GM12878 (cell line): Measurements from ENCODE around the gene CTCFL. TPM values are rescaled to one million over a fixed set of nuclear protein-coding genes. Genes with fewer than 3 reads are reported as not detected.

Source experiments
- ATAC-seq: fragments of 200-7000 bp; cut with Tn5 transposase; 3 replicates; pipeline ENCODE4 v1.9.1; 2020; ENCODE audit warnings: mild to moderate bottlenecking, moderate library complexity
- BruUV-seq: library from RNA; stranded (reverse); fragments of 400-500 nt; replicated peaks from 2 replicates; lab custom pipeline; 2021; lab: Mats Ljungman, UMichigan
- CTCF ChIA-PET: fragments of 300-600 bp; sonication (Branson Sonifier 250); formaldehyde crosslinking; extraction: SDS; loops from one replicate; lab custom pipeline; 2021; ENCODE audit warnings: inconsistent platforms; lab: Yijun Ruan, JAX
- POLR2A ChIA-PET: fragments of 350-600 bp; formaldehyde crosslinking; extraction: SDS; loops from one replicate; lab custom pipeline; 2021; ENCODE audit warnings: inconsistent platforms; lab: Charles Lee
- RAD21 ChIA-PET: fragments of 300-600 bp; sonication (Branson Sonifier 250); formaldehyde crosslinking; loops from one replicate; lab custom pipeline; 2023; ENCODE audit warnings: antibody characterized with exemption; ENCODE audit not compliant: unreplicated experiment; lab: Charles Lee
- SMC1A ChIA-PET: fragments of 300-600 bp; sonication (Branson Sonifier 250); formaldehyde crosslinking; loops from one replicate; lab custom pipeline; 2023; ENCODE audit not compliant: unreplicated experiment, uncharacterized antibody; lab: Charles Lee
- DNase-seq: peaks from one replicate; pipeline ENCODE4 v3.0.0-alpha.2; 2011; ENCODE audit warnings: low read depth, low spot score
- FAIRE-seq: peaks from 3 replicates; lab custom pipeline; 2011; peaks lifted over from hg19 to GRCh38; lab: Jason Lieb, UNC
- H2AFZ ChIP-seq: 2 replicates; pipeline ENCODE4 v1.6.0; 2011; ENCODE audit warnings: low read depth, low read length, control low read depth; ENCODE audit not compliant: control insufficient read depth
- H3K27ac ChIP-seq: 2 replicates; pipeline ENCODE4 v1.5.1; 2011; ENCODE audit warnings: control low read depth; ENCODE audit not compliant: control insufficient read depth, insufficient read depth
- H3K27me3 ChIP-seq, 2 experiments: replicated peaks in 1 of 2; 2 replicates each; pipeline versions ENCODE4 v1.6.0 to v1.6.1; 2011; ENCODE audit warnings: low read length in 1 of 2; ENCODE audit not compliant: control insufficient read depth in 2 of 2, insufficient read depth in 2 of 2
- H3K36me3 ChIP-seq, 2 experiments: 2 replicates each; pipeline ENCODE4 v1.5.1; 2011; ENCODE audit warnings: low read length in 1 of 2; ENCODE audit not compliant: control insufficient read depth in 2 of 2, insufficient read depth in 2 of 2
- H3K4me1 ChIP-seq: 2 replicates; pipeline ENCODE4 v1.6.1; 2011; ENCODE audit warnings: mild to moderate bottlenecking, low read length, moderate library complexity, mixed read lengths; ENCODE audit not compliant: control insufficient read depth, insufficient read depth
- H3K4me2 ChIP-seq: 2 replicates; pipeline ENCODE4 v1.6.0; 2011; ENCODE audit warnings: control low read depth; ENCODE audit not compliant: control insufficient read depth, insufficient read depth
- H3K4me3 ChIP-seq: fragments of 200-600 bp; sonication (generic); 2 replicates; pipeline ENCODE4 v1.5.1; 2016
- H3K79me2 ChIP-seq: 2 replicates; pipeline ENCODE4 v1.6.0; 2011; ENCODE audit warnings: low read length; ENCODE audit not compliant: control insufficient read depth, insufficient read depth
- H3K9ac ChIP-seq: 2 replicates; pipeline ENCODE4 v1.8.0; 2011; ENCODE audit warnings: low read length, control low read depth, mixed read lengths; ENCODE audit not compliant: control insufficient read depth, insufficient read depth
- H3K9me3 ChIP-seq: replicated peaks from 3 replicates; pipeline ENCODE4 v1.5.1; 2011; ENCODE audit warnings: mild to moderate bottlenecking, low read length; ENCODE audit not compliant: control insufficient read depth, insufficient read depth
- H4K20me1 ChIP-seq: 2 replicates; pipeline ENCODE4 v1.6.0; 2011; ENCODE audit not compliant: control insufficient read depth, insufficient read depth
- IRF4 ChIP-seq: IDR thresholded peaks from 2 replicates; pipeline ENCODE4 v1.6.1; 2011; ENCODE audit warnings: low read depth, low read length
- KAT2A ChIP-seq: conservative IDR thresholded peaks from 2 replicates; pipeline ENCODE4 v1.6.1; 2011; ENCODE audit warnings: low read depth, low read length; ENCODE audit not compliant: control insufficient read depth
- KLF5 ChIP-seq: fragments of 450-650 bp; IDR thresholded peaks from 2 replicates; pipeline ENCODE4 v1.6.1; 2014; ENCODE audit warnings: mild to moderate bottlenecking; ENCODE audit not compliant: partially characterized antibody
- MEF2A ChIP-seq: IDR thresholded peaks from 2 replicates; pipeline ENCODE4 v1.6.1; 2011; ENCODE audit warnings: low read depth, mild to moderate bottlenecking, low read length, moderate library complexity; ENCODE audit not compliant: insufficient read depth
- MLLT1 ChIP-seq: fragments of 450-650 bp; IDR thresholded peaks from 2 replicates; pipeline ENCODE4 v1.6.1; 2016; ENCODE audit warnings: mild to moderate bottlenecking
- NFYA ChIP-seq: IDR thresholded peaks from 2 replicates; pipeline ENCODE4 v1.6.1; 2011; ENCODE audit warnings: low read depth, mild to moderate bottlenecking, low read length, improper control_type of control experiment, borderline replicate concordance
- NR2F1 ChIP-seq: fragments of 450-650 bp; conservative IDR thresholded peaks from 2 replicates; pipeline ENCODE4 v1.6.1; 2017; ENCODE audit warnings: mild to moderate bottlenecking
- RAD51 ChIP-seq: fragments of 450-650 bp; IDR thresholded peaks from 2 replicates; pipeline ENCODE4 v1.6.1; 2016; ENCODE audit warnings: moderate library complexity, mild to moderate bottlenecking, inconsistent platforms
- RELA ChIP-seq: fragments of 450-650 bp; IDR thresholded peaks from 2 replicates; pipeline ENCODE4 v1.8.0; 2014; ENCODE audit warnings: borderline replicate concordance; ENCODE audit not compliant: partially characterized antibody
- TCF7 ChIP-seq: IDR thresholded peaks from 2 replicates; pipeline ENCODE4 v1.6.1; 2014; ENCODE audit warnings: antibody characterized with exemption, borderline replicate concordance
- ZBTB40 ChIP-seq: fragments of 450-650 bp; IDR thresholded peaks from 2 replicates; pipeline ENCODE4 v1.6.1; 2016; ENCODE audit warnings: mild to moderate bottlenecking, moderate library complexity, borderline replicate concordance
- ZNF24 ChIP-seq: fragments of 450-650 bp; IDR thresholded peaks from 2 replicates; pipeline ENCODE4 v1.6.1; 2017; ENCODE audit warnings: antibody characterized with exemption, mild to moderate bottlenecking
- ZNF384 ChIP-seq: IDR thresholded peaks from 2 replicates; pipeline ENCODE4 v1.6.1; 2012; ENCODE audit warnings: low read depth, mild to moderate bottlenecking, low read length, improper control_type of control experiment, borderline replicate concordance
- WGBS: methylation state at CpG from one replicate; pipeline ENCODE4 v1.1.6; 2016; ENCODE audit warnings: low lambda C conversion rate; ENCODE audit not compliant: insufficient replicate concordance, insufficient coverage; ENCODE audit errors: missing lambda C conversion rate; 5-methylcytosine and 5-hydroxymethylcytosine counted together
- in situ Hi-C: fragments of 300-500 bp; cut with MboI; formaldehyde crosslinking; loops from 9 replicates; pipeline ENCODE4 v1.14.3; 2018; ENCODE audit warnings: mixed read lengths
- intact Hi-C: fragments of 100-400 bp; cut with micrococcal nuclease; formaldehyde crosslinking; loops from one replicate; pipeline ENCODE4 v1.14.2; 2022; ENCODE audit not compliant: unreplicated experiment
- polyA plus RNA-seq, 11 experiments: library from polyadenylated mRNA; depleted of rRNA in 4 of 11; unstranded in 6 of 11; stranded (reverse) in 5 of 11; fragments of >200 nt; fragmentation: Nextera tagmentation in 4 of 11; fragmentation: Illumina TruSeq in 1 of 11; extraction: Ambion mirVana in 4 of 11; extraction: Trizol in 1 of 11; gene quantifications; 1 replicate in 1 of 11; 2 replicates in 10 of 11; pipeline versions ENCODE4 v1.2.1 to v1.2.3, GENCODE V29; 2011 to 2016; ENCODE audit warnings: inconsistent platforms in 2 of 11, missing spikeins in 2 of 11, low read depth in 1 of 11
- total RNA-seq, 4 experiments: library from RNA; depleted of rRNA in 3 of 4; stranded (reverse); fragments of >200 nt in 3 of 4; fragmentation: Illumina TruSeq in 1 of 4; extraction: Trizol in 1 of 4; gene quantifications; 2 replicates each; pipeline versions ENCODE4 v1.2.1 to v1.2.3, GENCODE V29; 2013 to 2021

Gene CTCFL
- total and polyA plus RNA-seq, 10 of the 15 experiments (the other 5 are each of a cell fraction or from before 2014, with no cell fraction given) = 0.06 to 0.20 (median 0.11) TPM; not detected in 4

GRCh38 chr20:57459278-57459677 lies 65.7 kb downstream of the CTCFL start:
- H3K36me3 ChIP-seq = no peaks in the 10 kb centered on the region
- intact Hi-C loops = no loop called here
- RAD21 ChIA-PET = no interaction called here
- DNase-seq = no peak
- H4K20me1 ChIP-seq = no peaks in the 10 kb centered on the region
- no peaks in the 10 kb centered on the region for H3K4me1 ChIP-seq
- POLR2A ChIA-PET = no interaction called here
- no peak for FAIRE-seq
- CTCF ChIA-PET = interaction anchor here (1.2 to 1.4 kb wide), 2 partner anchors 11 to 15 kb away, joined by 4 read pairs; no protein-coding TSS in a partner anchor
- no peaks in the 10 kb centered on the region for H3K27me3 ChIP-seq
- WGBS = 74% methylated on average over 4 of the region's 5 CpGs
- no peak overlapping the region for H3K4me3 ChIP-seq
- SMC1A ChIA-PET = no interaction called here
- no TSS peak for BruUV-seq
- no peak for ATAC-seq
- H3K79me2 ChIP-seq = no peaks in the 10 kb centered on the region
- TF ChIP-seq RAD51 (no peak), ZNF384 (no peak), NFYA (no peak), MEF2A (no peak), MLLT1 (no peak), ZBTB40 (no peak), RELA (no peak), KAT2A (no peak), NR2F1 (no peak), ZNF24 (no peak), KLF5 (no peak), IRF4 (no peak), TCF7 (no peak)
- H3K9me3 ChIP-seq = peaks cover 3% of the 10 kb centered on the region; the same call in 2 of the 3 replicates
- no peak overlapping the region for H2AFZ ChIP-seq
- no peak overlapping the region for H3K9ac ChIP-seq
- in situ Hi-C loops = no loop called here
- no peak overlapping the region for H3K27ac ChIP-seq
- no peak overlapping the region for H3K4me2 ChIP-seq
